Stimulated activated naive CD8-positive, alpha-beta T cell treated with anti-CD3 and anti-CD28 coated beads, Interleukin-15, Interleukin-2, amounts not matched to agents 100 ng/mL and 50 ng/mL, for 24 hours (primary cell): ENCODE results near the gene EPB41L3.
"Not testable (repeated sequence)": the region's sequence is repeated elsewhere in the genome, so short reads cannot be mapped to it uniquely, and the experiment has no call there.

Source experiments
- H3K27ac Mint-ChIP-seq: one replicate; pipeline ENCODE4 v1.8.0; 2021; ENCODE audit warnings: mild to moderate bottlenecking, mixed read lengths
- H3K27me3 Mint-ChIP-seq: one replicate; pipeline ENCODE4 v1.8.0; 2021; ENCODE audit warnings: mixed read lengths
- H3K36me3 Mint-ChIP-seq: one replicate; pipeline ENCODE4 v1.8.0; 2021; ENCODE audit warnings: low read depth, mixed read lengths
- H3K4me1 Mint-ChIP-seq: one replicate; pipeline ENCODE4 v1.8.0; 2021; ENCODE audit warnings: low read depth, mixed read lengths
- H3K4me3 Mint-ChIP-seq: one replicate; pipeline ENCODE4 v1.8.0; 2021; ENCODE audit warnings: mild to moderate bottlenecking, mixed read lengths
- H3K9me3 Mint-ChIP-seq: one replicate; pipeline ENCODE4 v1.8.0; 2021; ENCODE audit warnings: mixed read lengths

EPB41L3 gene

DNA sequence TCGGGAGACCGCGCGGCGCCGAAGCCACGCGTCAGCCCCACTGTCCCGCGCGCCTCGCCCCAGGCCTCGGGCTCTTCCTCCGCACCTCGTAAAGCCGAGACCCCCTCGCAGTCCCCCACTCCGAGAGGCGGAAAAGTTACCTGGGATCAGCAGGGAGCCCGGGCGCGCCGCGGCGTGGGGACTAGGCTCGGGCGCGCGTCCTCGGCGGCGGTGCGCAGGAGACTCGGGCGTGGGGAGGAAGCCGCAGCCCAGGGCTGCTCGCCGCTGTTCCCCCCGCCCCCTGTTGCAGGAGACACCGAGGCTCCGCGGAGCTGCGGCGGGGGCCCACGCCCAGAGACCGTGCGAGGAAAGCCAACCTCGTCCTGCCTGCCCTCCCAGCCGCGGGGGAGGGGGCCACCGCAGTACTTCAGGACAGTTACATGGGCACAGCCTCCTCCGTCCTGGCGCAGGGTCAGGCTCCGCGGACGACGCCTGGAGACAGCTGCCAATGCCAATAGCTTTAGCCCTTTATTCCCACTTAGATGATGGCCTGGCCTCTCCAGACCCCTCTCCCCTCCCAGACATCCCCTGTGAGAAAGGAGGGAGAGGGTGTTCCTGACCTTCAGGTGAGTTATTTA, at the start of gene EPB41L3:
TSS of gene EPB41L3 (minus strand) at position 225 of the 617 bp plus-strand sequence. CDS start 54,814 bp downstream, outside the sequence.
- no peaks in the 10 kb centered on the region for H3K36me3 Mint-ChIP-seq
- peaks cover 51% of the 10 kb centered on the region for H3K27me3 Mint-ChIP-seq
- H3K4me1 Mint-ChIP-seq = peaks cover 9% of the 10 kb centered on the region
- H3K9me3 Mint-ChIP-seq = no peaks in the 10 kb centered on the region
- no peak within 1 kb of the TSS for H3K4me3 Mint-ChIP-seq
- H3K27ac Mint-ChIP-seq = no peak within 1 kb of the TSS

DNA sequence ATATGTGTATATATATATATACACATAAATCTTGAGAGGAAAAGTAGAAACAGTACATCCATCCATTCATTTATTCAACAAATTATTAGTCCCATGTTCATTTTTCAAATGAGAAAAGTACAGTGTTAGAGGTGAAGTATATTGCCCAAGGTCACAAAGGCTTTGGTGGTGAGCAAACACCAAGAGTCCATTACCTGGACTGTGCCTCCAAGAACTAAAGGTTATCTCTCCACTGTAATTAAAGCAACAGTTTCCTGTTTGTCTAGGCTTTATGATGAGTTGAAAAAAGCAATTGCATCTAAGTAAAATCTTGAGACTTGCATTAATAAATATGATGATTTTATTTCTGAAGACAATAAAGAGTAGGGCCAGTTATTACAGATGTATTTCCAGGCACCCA, 44.7 kb upstream of the EPB41L3 start:
- Mint-ChIP-seq H3K36me3 (no peaks in the 10 kb centered on the region), H3K27ac (no peak overlapping the region), H3K4me3 (no peak overlapping the region), H3K9me3 (peaks cover 11% of the 10 kb centered on the region), H3K4me1 (no peaks in the 10 kb centered on the region), H3K27me3 (peaks cover 7% of the 10 kb centered on the region)

DNA sequence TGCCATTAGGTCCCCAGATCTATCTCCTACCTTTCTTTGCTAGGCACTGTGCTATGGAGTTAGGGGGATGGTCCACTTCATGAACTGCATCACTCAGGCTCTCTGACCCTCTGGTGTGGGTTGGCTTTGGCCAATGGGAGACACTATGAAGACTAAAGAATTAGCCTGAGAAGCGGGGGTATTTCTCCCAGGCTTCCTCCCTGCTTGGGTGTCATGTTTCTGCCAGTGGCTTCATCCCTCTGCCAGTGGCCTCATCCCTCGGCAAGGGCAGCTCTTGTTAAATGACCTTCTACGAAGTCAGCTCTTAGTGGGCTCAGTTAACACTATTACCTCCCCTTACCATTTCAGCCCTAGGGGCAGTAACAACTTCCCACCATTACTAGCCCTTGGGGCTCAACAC, 41.9 kb upstream of the EPB41L3 start:
- H3K9me3 Mint-ChIP-seq = no peaks in the 10 kb centered on the region
- no peak overlapping the region for H3K27ac Mint-ChIP-seq
- H3K4me1 Mint-ChIP-seq = no peaks in the 10 kb centered on the region
- H3K4me3 Mint-ChIP-seq = no peak overlapping the region
- no peaks in the 10 kb centered on the region for H3K36me3 Mint-ChIP-seq
- peaks cover 7% of the 10 kb centered on the region for H3K27me3 Mint-ChIP-seq

DNA sequence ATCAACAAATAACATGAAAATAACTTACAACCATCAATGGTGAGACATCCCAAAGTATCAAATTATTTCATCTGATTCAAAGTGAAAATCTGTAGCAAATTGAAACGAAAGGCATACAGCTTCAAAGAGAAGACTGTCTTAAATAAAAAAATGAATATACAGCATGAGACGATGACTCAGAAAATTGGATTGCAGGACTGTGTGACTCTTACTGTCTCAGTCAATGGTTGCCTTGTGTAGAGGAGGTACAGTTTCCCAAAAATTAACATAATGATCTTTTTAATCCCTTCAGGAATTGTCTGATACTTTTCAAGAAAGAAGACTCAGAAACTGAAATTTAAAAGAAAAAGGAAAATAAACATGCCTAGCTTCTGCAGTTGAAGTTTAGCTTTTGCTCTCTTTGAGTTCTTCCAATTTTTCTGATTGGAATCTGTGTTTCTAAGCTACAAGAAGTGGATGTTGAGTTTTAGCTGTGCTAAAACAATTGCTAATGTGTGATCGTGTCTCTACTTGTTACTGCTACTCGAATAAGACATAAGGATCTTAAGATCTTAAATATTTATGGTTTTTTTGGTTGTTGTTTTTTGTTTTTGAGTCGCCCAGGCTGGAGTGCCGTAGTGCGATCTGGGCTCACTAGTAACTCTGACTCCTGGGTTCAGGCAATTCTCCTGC, 41.1 kb upstream of the EPB41L3 start:
- H3K27me3 Mint-ChIP-seq = peaks cover 7% of the 10 kb centered on the region
- H3K4me1 Mint-ChIP-seq = no peaks in the 10 kb centered on the region
- no peak overlapping the region for H3K4me3 Mint-ChIP-seq
- H3K27ac Mint-ChIP-seq = no peak overlapping the region
- H3K36me3 Mint-ChIP-seq = no peaks in the 10 kb centered on the region
- no peaks in the 10 kb centered on the region for H3K9me3 Mint-ChIP-seq

- Mint-ChIP-seq H3K27ac (no peak overlapping the region), H3K9me3 (no peaks in the 10 kb centered on the region), H3K4me1 (no peaks in the 10 kb centered on the region), H3K4me3 (no peak overlapping the region), H3K36me3 (no peaks in the 10 kb centered on the region), H3K27me3 (peaks cover 8% of the 10 kb centered on the region)
These were observed 39.3 kb upstream of the EPB41L3 start for GRCh38 chr18:5582849-5583681.

DNA sequence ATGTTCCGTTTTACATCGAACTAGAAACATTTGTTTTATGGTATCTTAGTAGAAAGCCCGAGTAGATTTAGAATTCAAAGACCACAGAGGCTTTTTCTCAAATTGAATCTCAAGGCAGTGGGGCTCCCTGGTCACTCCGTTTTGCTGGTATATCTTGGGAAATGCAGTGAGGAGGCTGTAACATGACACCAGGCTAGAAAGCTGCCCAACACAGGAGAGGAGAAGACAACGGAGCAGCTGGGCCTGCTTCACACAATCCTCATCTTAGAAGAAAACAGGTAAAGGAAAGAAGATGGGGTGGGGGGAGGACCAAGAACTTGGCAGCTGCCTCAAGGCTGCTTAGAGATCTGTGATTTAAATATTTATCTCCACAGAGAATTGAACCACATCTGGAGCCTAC, 38.3 kb upstream of the EPB41L3 start:
- Mint-ChIP-seq H3K4me3 (no peak overlapping the region), H3K27ac (no peak overlapping the region), H3K9me3 (no peaks in the 10 kb centered on the region), H3K4me1 (no peaks in the 10 kb centered on the region), H3K36me3 (no peaks in the 10 kb centered on the region), H3K27me3 (peaks cover 8% of the 10 kb centered on the region)

GRCh38 chr18:5574843-5575242, 31.0 kb upstream of the EPB41L3 start:
- Mint-ChIP-seq H3K27me3 (peaks cover 36% of the 10 kb centered on the region), H3K36me3 (no peaks in the 10 kb centered on the region), H3K4me1 (peaks cover 2% of the 10 kb centered on the region), H3K4me3 (no peak overlapping the region), H3K27ac (no peak overlapping the region), H3K9me3 (no peaks in the 10 kb centered on the region)

DNA sequence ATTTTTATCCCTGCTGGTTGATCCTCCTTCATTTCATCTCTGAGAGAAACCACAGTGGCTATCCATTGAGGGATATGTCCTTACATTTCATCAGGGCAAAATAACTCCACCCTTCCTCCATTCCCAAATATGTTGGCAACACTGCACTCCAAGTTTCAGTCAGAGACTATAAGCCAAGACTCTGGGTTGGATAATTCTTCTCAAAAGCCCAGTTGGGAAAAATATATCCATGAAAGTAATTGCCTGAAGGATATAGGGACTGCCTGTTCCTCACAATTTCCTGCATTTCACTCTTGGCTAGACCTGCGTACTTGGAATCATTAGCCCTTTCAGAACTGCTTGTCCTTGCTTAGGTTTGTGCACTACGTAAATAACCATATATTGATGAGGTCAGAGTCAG, 27.9 kb upstream of the EPB41L3 start:
- Mint-ChIP-seq H3K9me3 (no peaks in the 10 kb centered on the region), H3K4me1 (peaks cover 2% of the 10 kb centered on the region), H3K36me3 (no peaks in the 10 kb centered on the region), H3K4me3 (no peak overlapping the region), H3K27ac (no peak overlapping the region), H3K27me3 (peaks cover 28% of the 10 kb centered on the region)

- H3K27ac Mint-ChIP-seq, H3K36me3 Mint-ChIP-seq, H3K4me1 Mint-ChIP-seq, H3K9me3 Mint-ChIP-seq, H3K4me3 Mint-ChIP-seq: not testable (repeated sequence)
- H3K27me3 Mint-ChIP-seq = peaks cover 26% of the 10 kb centered on the region
These were observed 26.8 kb upstream of the EPB41L3 start for GRCh38 chr18:5570613-5571012.

- Mint-ChIP-seq H3K4me3 (no peak overlapping the region), H3K27ac (no peak overlapping the region), H3K9me3 (no peaks in the 10 kb centered on the region), H3K27me3 (peaks cover 12% of the 10 kb centered on the region), H3K4me1 (peaks cover 2% of the 10 kb centered on the region), H3K36me3 (no peaks in the 10 kb centered on the region)
These were observed 24.6 kb upstream of the EPB41L3 start for GRCh38 chr18:5568416-5568815.

DNA sequence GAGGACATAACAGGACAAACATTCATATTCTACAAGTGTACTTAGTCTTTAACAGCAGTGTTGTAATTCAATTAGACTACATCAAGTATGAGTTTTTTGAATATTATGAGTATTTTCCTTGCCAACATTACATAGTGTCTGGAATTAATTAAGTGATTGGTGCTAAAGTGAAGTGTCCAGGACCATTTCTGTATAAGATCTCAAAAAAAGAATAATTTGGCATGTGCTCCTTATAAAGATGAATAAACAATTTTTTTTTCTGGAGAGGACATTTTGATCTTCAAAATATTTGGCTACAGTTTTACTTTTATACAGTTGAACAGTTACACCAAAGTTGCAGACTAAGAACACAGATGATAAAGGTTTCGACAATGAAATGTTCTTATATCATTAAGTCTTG, 15.1 kb upstream of the EPB41L3 start:
- Mint-ChIP-seq H3K27ac (no peak overlapping the region), H3K4me1 (no peaks in the 10 kb centered on the region), H3K36me3 (no peaks in the 10 kb centered on the region), H3K9me3 (no peaks in the 10 kb centered on the region), H3K27me3 (peaks cover 7% of the 10 kb centered on the region), H3K4me3 (no peak overlapping the region)

GRCh38 chr18:5556310-5556974, 12.6 kb upstream of the EPB41L3 start:
- H3K4me3 Mint-ChIP-seq = no peak overlapping the region
- H3K27ac Mint-ChIP-seq = no peak overlapping the region
- H3K27me3 Mint-ChIP-seq = peaks cover 3% of the 10 kb centered on the region
- H3K4me1 Mint-ChIP-seq = no peaks in the 10 kb centered on the region
- no peaks in the 10 kb centered on the region for H3K9me3 Mint-ChIP-seq
- no peaks in the 10 kb centered on the region for H3K36me3 Mint-ChIP-seq

DNA sequence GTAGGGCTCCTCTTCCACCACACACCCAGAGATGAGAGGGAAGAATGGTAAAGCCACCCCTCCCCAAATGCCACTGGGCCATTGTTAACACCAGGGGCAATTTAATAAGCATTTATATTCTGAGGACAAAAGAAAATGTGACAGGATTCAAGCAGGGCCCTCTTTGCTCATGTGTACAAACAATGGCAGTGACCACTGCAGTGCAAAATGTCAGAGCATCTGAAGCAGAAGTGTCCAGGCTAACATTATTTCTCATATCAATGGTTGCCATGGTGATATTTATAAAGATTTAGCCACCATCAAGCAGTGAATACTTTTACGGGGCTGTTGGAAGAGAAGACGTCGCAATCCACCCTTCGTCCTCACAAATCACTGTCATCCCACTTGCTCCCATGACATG, 10.8 kb upstream of the EPB41L3 start:
- Mint-ChIP-seq H3K4me1 (no peaks in the 10 kb centered on the region), H3K27me3 (no peaks in the 10 kb centered on the region), H3K4me3 (no peak overlapping the region), H3K9me3 (no peaks in the 10 kb centered on the region), H3K27ac (no peak overlapping the region), H3K36me3 (no peaks in the 10 kb centered on the region)

- H3K27ac Mint-ChIP-seq = no peak overlapping the region
- peaks cover 34% of the 10 kb centered on the region for H3K27me3 Mint-ChIP-seq
- H3K4me3 Mint-ChIP-seq = no peak overlapping the region
- H3K9me3 Mint-ChIP-seq = no peaks in the 10 kb centered on the region
- H3K36me3 Mint-ChIP-seq = no peaks in the 10 kb centered on the region
- peaks cover 9% of the 10 kb centered on the region for H3K4me1 Mint-ChIP-seq
These were observed 2.9 kb upstream of the EPB41L3 start for GRCh38 chr18:5546660-5547059.
